Ishikawa (cell line): ENCODE data around the gene ZSWIM5.

Source experiments
- CEBPB ChIP-seq: IDR thresholded peaks from 2 replicates; pipeline ENCODE4 v1.6.1; 2012
- CREB1 ChIP-seq: IDR thresholded peaks from 2 replicates; pipeline ENCODE4 v1.6.1; 2012; ENCODE audit warnings: low read depth
- EGR1 ChIP-seq: IDR thresholded peaks from 2 replicates; pipeline ENCODE4 v1.6.1; 2012
- EP300 ChIP-seq: IDR thresholded peaks from 2 replicates; pipeline ENCODE4 v1.6.1; 2012; ENCODE audit warnings: borderline replicate concordance
- FOXM1 ChIP-seq: IDR thresholded peaks from 2 replicates; pipeline ENCODE4 v1.6.1; 2012; ENCODE audit warnings: low read depth, borderline replicate concordance
- MAX ChIP-seq: IDR thresholded peaks from 2 replicates; pipeline ENCODE4 v1.6.1; 2012
- NFIC ChIP-seq: IDR thresholded peaks from 2 replicates; pipeline ENCODE4 v1.6.1; 2012
- RAD21 ChIP-seq: IDR thresholded peaks from 2 replicates; pipeline ENCODE4 v1.6.1; 2012; ENCODE audit warnings: low read depth
- REST ChIP-seq: IDR thresholded peaks from 2 replicates; pipeline ENCODE4 v1.6.1; 2012; ENCODE audit warnings: low read depth, mild to moderate bottlenecking
- TAF1 ChIP-seq: IDR thresholded peaks from 2 replicates; pipeline ENCODE4 v1.6.1; 2012; ENCODE audit warnings: low read depth, mild to moderate bottlenecking
- TCF12 ChIP-seq: IDR thresholded peaks from 2 replicates; pipeline ENCODE4 v1.6.1; 2012; ENCODE audit warnings: low read depth
- TEAD4 ChIP-seq: IDR thresholded peaks from 2 replicates; pipeline ENCODE4 v1.6.1; 2012
- USF1 ChIP-seq: IDR thresholded peaks from 2 replicates; pipeline ENCODE4 v1.6.1; 2012
- YY1 ChIP-seq: IDR thresholded peaks from 2 replicates; pipeline ENCODE4 v1.6.1; 2012; ENCODE audit warnings: low read depth
- ZBTB7A ChIP-seq: IDR thresholded peaks from 2 replicates; pipeline ENCODE4 v1.6.1; 2012; ENCODE audit warnings: low read depth

Gene ZSWIM5

GRCh38 chr1:45007311-45007710 lies 199.1 kb downstream of the ZSWIM5 start:
- TF ChIP-seq EP300 (no peak), NFIC (no peak), MAX (no peak), YY1 (no peak), TEAD4 (no peak), REST (no peak), EGR1 (no peak), CEBPB (no peak), TCF12 (no peak), USF1 (no peak), ZBTB7A (no peak), TAF1 (no peak), RAD21 (no peak), FOXM1 (no peak), CREB1 (no peak)

- TF ChIP-seq TAF1 = no peak
- no peak for TF ChIP-seq YY1
- no peak for TF ChIP-seq CEBPB
- TF ChIP-seq NFIC = no peak
- no peak for TF ChIP-seq EP300
- TF ChIP-seq TCF12 = no peak
- no peak for TF ChIP-seq TEAD4
Measured at GRCh38 chr1:45005761-45006160, 200.6 kb downstream of the ZSWIM5 start.

- no peak for TF ChIP-seq EGR1
- no peak for TF ChIP-seq FOXM1
- TF ChIP-seq NFIC = no peak
- TF ChIP-seq YY1 = no peak
- no peak for TF ChIP-seq MAX
- no peak for TF ChIP-seq TCF12
- no peak for TF ChIP-seq CREB1
- no peak for TF ChIP-seq RAD21
- no peak for TF ChIP-seq TAF1
- no peak for TF ChIP-seq EP300
- TF ChIP-seq ZBTB7A = no peak
Measured at GRCh38 chr1:45004281-45004920, 202.0 kb downstream of the ZSWIM5 start.

- TF ChIP-seq FOXM1 (no peak), CREB1 (no peak), TAF1 (no peak), MAX (no peak), YY1 (no peak), USF1 (no peak), REST (no peak), EP300 (no peak), TCF12 (no peak), TEAD4 (no peak), NFIC (no peak), CEBPB (no peak)
Measured at GRCh38 chr1:45003741-45004140, 202.7 kb downstream of the ZSWIM5 start.

- no peak for TF ChIP-seq FOXM1
- TF ChIP-seq EGR1 = no peak
- no peak for TF ChIP-seq REST
Measured at GRCh38 chr1:45002650-45003645, 203.5 kb downstream of the ZSWIM5 start.
